GM21390 (cell line): Measurements from ENCODE around the gene KIF7.

Source experiments
- ATAC-seq: cut with Tn5 transposase; IDR thresholded peaks from one replicate; pipeline ENCODE4 v1.9.1; 2021; ENCODE audit not compliant: unreplicated experiment

Gene KIF7

GRCh38 chr15:89671687-89672086 is 16.4 kb upstream of the KIF7 start:
- no peak for ATAC-seq

- no peak for ATAC-seq
Observed at GRCh38 chr15:89670971-89671560, 15.8 kb upstream of the KIF7 start.

GRCh38 chr15:89669941-89670340 is 14.7 kb upstream of the KIF7 start:
- no peak for ATAC-seq

GRCh38 chr15:89669309-89669865 is 14.1 kb upstream of the KIF7 start:
- no peak for ATAC-seq

GRCh38 chr15:89668171-89668570 is 12.9 kb upstream of the KIF7 start:
- ATAC-seq, result no peak

- no peak for ATAC-seq
Observed at GRCh38 chr15:89667706-89667960, 12.4 kb upstream of the KIF7 start.

- no peak for ATAC-seq
Observed at GRCh38 chr15:89666858-89667705, 11.8 kb upstream of the KIF7 start.

GRCh38 chr15:89666184-89666857 is 11.1 kb upstream of the KIF7 start:
- no peak for ATAC-seq

- peak; percentile 51 for ATAC-seq
Observed at GRCh38 chr15:89665449-89666181, 10.3 kb upstream of the KIF7 start.

GRCh38 chr15:89664441-89665350 is 9.4 kb upstream of the KIF7 start:
- ATAC-seq, result no peak

GRCh38 chr15:89662893-89663626 is 7.8 kb upstream of the KIF7 start:
- no peak for ATAC-seq

- no peak for ATAC-seq
Observed at GRCh38 chr15:89660556-89660955, 5.3 kb upstream of the KIF7 start.

GRCh38 chr15:89659295-89659694 is 4.0 kb upstream of the KIF7 start:
- ATAC-seq, result no peak

- ATAC-seq, result no peak
Observed at GRCh38 chr15:89657686-89658200, 2.5 kb upstream of the KIF7 start.

- no peak for ATAC-seq
Observed at GRCh38 chr15:89656116-89656815, 999 bp upstream of the KIF7 start.

- ATAC-seq, result no peak
Observed at GRCh38 chr15:89654301-89654761, 936 bp downstream of the KIF7 start.

GRCh38 chr15:89653578-89653977 is 1.7 kb downstream of the KIF7 start:
- no peak for ATAC-seq

GRCh38 chr15:89652666-89653065 is 2.6 kb downstream of the KIF7 start:
- ATAC-seq, result no peak

- no peak for ATAC-seq
Observed at GRCh38 chr15:89652131-89652530, 3.1 kb downstream of the KIF7 start.
